ENCODE data around the gene TRIAP1. TPM values are rescaled to one million over a fixed set of nuclear protein-coding genes. Genes with fewer than 3 reads are reported as not detected.
A peak's percentile ranks its signal among the peaks of the same experiment; 100 is the strongest.

Gene TRIAP1
- total RNA-seq, 1 donor from 2014 or later, result 26.3 TPM

- no peak overlapping the region for H3K27ac Mint-ChIP-seq (ENCODE audit: unreplicated experiment)
Observed at GRCh38 chr12:120480211-120480610, 34.0 kb upstream of the TRIAP1 start.

DNA sequence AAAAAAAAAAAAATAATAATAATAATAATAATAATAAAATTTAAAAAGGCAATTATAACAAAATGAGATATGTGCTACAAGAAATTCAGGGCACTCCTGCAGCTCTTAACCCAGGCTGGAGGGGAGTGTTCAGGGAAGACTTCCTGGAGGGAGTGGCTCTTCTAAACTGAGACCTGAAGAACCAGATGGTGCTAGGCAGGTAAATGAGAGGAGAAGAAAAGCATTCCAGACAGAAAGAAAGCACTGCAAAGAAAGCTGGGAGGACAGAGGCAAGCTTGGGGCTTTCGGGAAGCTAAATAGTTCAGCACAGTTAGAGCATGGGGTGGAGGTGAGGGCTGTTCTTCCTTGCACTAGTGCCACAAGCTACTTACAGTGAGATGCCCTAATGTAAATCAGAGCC is 33.3 kb upstream of the TRIAP1 start:
- no peaks in the 10 kb centered on the region for H3K27me3 Mint-ChIP-seq (ENCODE audit: low read depth)
- DNase-seq (ENCODE audit: low spot score), result no peak
- H3K36me3 Mint-ChIP-seq (ENCODE audit: low read depth), result peaks cover 3% of the 10 kb centered on the region
- no peak overlapping the region for H3K27ac Mint-ChIP-seq (ENCODE audit: unreplicated experiment)
- H3K4me3 Mint-ChIP-seq (ENCODE audit: unreplicated experiment), result no peak overlapping the region
- no peak for TF ChIP-seq CTCF (IDR thresholded peaks at IDR 0.05)
- no peaks in the 10 kb centered on the region for H3K9me3 Mint-ChIP-seq (ENCODE audit: low read depth)
- peaks cover 15% of the 10 kb centered on the region for H3K4me1 Mint-ChIP-seq (ENCODE audit: low read depth)

More at GRCh38 chr12:120480211-120480610, 34.0 kb upstream of the TRIAP1 start:
- Mint-ChIP-seq H3K4me1 (ENCODE audit: low read depth) (peaks cover 8% of the 10 kb centered on the region), H3K9me3 (ENCODE audit: low read depth) (no peaks in the 10 kb centered on the region), H3K4me3 (ENCODE audit: unreplicated experiment) (no peak overlapping the region), H3K27me3 (ENCODE audit: low read depth) (no peaks in the 10 kb centered on the region), H3K36me3 (ENCODE audit: low read depth) (peaks cover 3% of the 10 kb centered on the region)
- TF ChIP-seq CTCF (IDR thresholded peaks at IDR 0.05), result no peak
- no peak for DNase-seq (ENCODE audit: low spot score)

DNA sequence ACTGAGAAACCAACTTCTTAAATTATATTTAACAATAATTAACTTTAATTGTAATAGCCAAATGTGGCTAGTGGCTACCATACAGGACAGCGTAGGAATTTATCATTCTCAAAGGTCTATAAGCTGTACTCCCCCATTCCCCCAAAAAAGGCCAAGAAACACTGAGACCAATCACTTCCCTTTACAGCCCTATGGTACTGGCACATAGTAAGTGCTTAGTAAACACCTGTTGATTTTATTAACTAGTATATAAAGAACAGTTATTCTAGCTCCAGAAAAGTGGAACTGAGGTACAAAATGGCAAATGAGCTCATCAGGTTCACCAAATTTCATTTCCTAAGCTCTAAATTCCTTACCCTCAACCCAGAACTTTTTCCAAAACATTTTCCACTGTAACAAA is 29.5 kb upstream of the TRIAP1 start:
- Mint-ChIP-seq H3K27me3 (ENCODE audit: low read depth) (no peaks in the 10 kb centered on the region), H3K4me3 (ENCODE audit: unreplicated experiment) (no peak overlapping the region), H3K27ac (ENCODE audit: unreplicated experiment) (peak overlapping the region; percentile 41), H3K9me3 (ENCODE audit: low read depth) (no peaks in the 10 kb centered on the region), H3K4me1 (ENCODE audit: low read depth) (peaks cover 35% of the 10 kb centered on the region), H3K36me3 (ENCODE audit: low read depth) (no peaks in the 10 kb centered on the region)
- TF ChIP-seq CTCF (IDR thresholded peaks at IDR 0.05), result no peak
- DNase-seq (ENCODE audit: low spot score), result no peak

- TF ChIP-seq CTCF (IDR thresholded peaks at IDR 0.05), result no peak
- Mint-ChIP-seq H3K36me3 (ENCODE audit: low read depth) (no peaks in the 10 kb centered on the region), H3K27ac (ENCODE audit: unreplicated experiment) (peak overlapping the region; percentile 83), H3K9me3 (ENCODE audit: low read depth) (no peaks in the 10 kb centered on the region), H3K4me3 (ENCODE audit: unreplicated experiment) (peak overlapping the region; percentile 44), H3K27me3 (ENCODE audit: low read depth) (no peaks in the 10 kb centered on the region), H3K4me1 (ENCODE audit: low read depth) (peaks cover 42% of the 10 kb centered on the region)
- no peak for DNase-seq (ENCODE audit: low spot score)
Observed at GRCh38 chr12:120474616-120474960, 28.4 kb upstream of the TRIAP1 start.

DNA sequence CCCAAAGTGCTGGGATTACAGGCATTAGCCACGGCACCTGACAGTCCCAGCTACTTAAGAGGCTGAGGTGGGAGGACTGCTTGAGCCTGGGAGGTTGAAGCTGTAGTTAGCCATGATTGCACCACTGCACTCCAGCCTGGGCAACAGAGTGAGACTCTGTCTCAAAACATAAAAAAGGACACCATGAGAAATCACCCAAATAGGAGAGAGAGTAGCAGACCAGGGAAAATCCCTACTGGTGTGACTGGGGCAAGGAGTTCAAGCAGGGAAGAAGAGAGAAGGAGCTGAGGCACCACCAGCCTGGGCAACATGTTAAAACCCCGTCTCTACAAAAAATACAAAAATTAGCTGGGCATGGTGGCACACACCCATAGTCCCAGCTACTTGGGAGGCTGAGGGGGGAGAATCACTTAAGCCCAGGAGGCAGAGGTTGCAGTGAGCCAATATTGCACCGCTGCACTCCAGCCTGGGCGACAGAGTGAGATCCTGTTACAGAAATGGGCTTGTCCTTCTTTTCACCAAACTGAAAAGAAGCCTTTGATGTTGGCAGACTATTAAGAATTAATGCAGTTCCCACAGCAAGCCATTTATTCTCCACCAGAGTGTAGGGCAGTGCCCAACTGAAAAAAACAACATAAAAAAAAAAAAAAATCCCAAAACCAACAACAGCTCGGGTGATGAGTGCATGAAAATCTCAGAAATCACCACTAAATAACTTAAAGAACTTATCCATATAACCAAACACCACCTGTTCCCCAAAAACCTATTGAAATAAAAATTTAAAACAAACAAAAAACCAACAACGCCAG is 27.8 kb upstream of the TRIAP1 start:
- peaks cover 42% of the 10 kb centered on the region for H3K4me1 Mint-ChIP-seq (ENCODE audit: low read depth)
- H3K27ac Mint-ChIP-seq (ENCODE audit: unreplicated experiment), result peak overlapping the region; percentile 83
- H3K4me3 Mint-ChIP-seq (ENCODE audit: unreplicated experiment), result peak overlapping the region; percentile 44
- no peaks in the 10 kb centered on the region for H3K27me3 Mint-ChIP-seq (ENCODE audit: low read depth)
- TF ChIP-seq CTCF (IDR thresholded peaks at IDR 0.05), result no peak
- H3K36me3 Mint-ChIP-seq (ENCODE audit: low read depth), result no peaks in the 10 kb centered on the region
- H3K9me3 Mint-ChIP-seq (ENCODE audit: low read depth), result no peaks in the 10 kb centered on the region
- no peak for DNase-seq (ENCODE audit: low spot score)
